WTC11 (cell line): ENCODE measurements around the gene CTDP1. TPM values are rescaled to one million over a fixed set of nuclear protein-coding genes. Genes with fewer than 3 reads are reported as not detected.
A peak's percentile ranks its signal among the peaks of the same experiment; 100 is the strongest.

ENCODE experiments used
- ATAC-seq: fragments of 200-7000 bp; cut with Tn5 transposase; 2 replicates; pipeline ENCODE4 v1.10.0; 2021; ENCODE audit warnings: mild to moderate bottlenecking, moderate library complexity
- CTCF ChIA-PET: fragments of 300-600 bp; sonication (Branson Sonifier 250); formaldehyde crosslinking; loops from one replicate; lab custom pipeline; 2021; ENCODE audit warnings: antibody characterized with exemption; lab: Charles Lee
- POLR2A ChIA-PET: fragments of 350-600 bp; sonication (Branson Sonifier 250); formaldehyde crosslinking; loops from one replicate; lab custom pipeline; 2021; ENCODE audit warnings: antibody characterized with exemption; lab: Charles Lee
- DNase-seq: peaks from one replicate; pipeline ENCODE4 v3.0.0; 2021; ENCODE audit warnings: low spot score
- H3K27ac Mint-ChIP-seq: 2 replicates; pipeline ENCODE4 v1.8.0; 2021; ENCODE audit warnings: mixed read lengths
- H3K27me3 Mint-ChIP-seq: 2 replicates; pipeline ENCODE4 v1.8.0; 2021; ENCODE audit warnings: low read depth, mild to moderate bottlenecking, moderate library complexity, mixed read lengths
- H3K36me3 Mint-ChIP-seq: 2 replicates; pipeline ENCODE4 v1.8.0; 2021; ENCODE audit warnings: mixed read lengths
- H3K4me1 Mint-ChIP-seq: 2 replicates; pipeline ENCODE4 v1.8.0; 2022; ENCODE audit warnings: mixed read lengths
- H3K4me3 Mint-ChIP-seq: 2 replicates; pipeline ENCODE4 v1.8.0; 2021; ENCODE audit warnings: mild to moderate bottlenecking, moderate library complexity, mixed read lengths
- H3K9me3 Mint-ChIP-seq: 2 replicates; pipeline ENCODE4 v1.8.0; 2021; ENCODE audit warnings: mixed read lengths
- AFF4 ChIP-seq: sonication (generic); formaldehyde crosslinking; IDR thresholded peaks from 2 replicates; pipeline ENCODE4 v1.8.1; 2023; ENCODE audit warnings: mild to moderate bottlenecking, missing genetic modification reagents, borderline replicate concordance
- ATF1 ChIP-seq: sonication (generic); formaldehyde crosslinking; IDR thresholded peaks from 2 replicates; pipeline ENCODE4 v1.8.1; 2023; ENCODE audit warnings: mild to moderate bottlenecking, moderate library complexity, missing genetic modification reagents
- ATF2 ChIP-seq: sonication (generic); formaldehyde crosslinking; IDR thresholded peaks from 2 replicates; pipeline ENCODE4 v1.8.1; 2022; ENCODE audit warnings: low read depth, missing genetic modification reagents, borderline replicate concordance
- CREB1 ChIP-seq: sonication (generic); formaldehyde crosslinking; IDR thresholded peaks from 2 replicates; pipeline ENCODE4 v1.8.0; 2023; ENCODE audit warnings: mild to moderate bottlenecking, missing genetic modification reagents
- EMX1 ChIP-seq: fragments of 250-450 bp; sonication (Bioruptor Pico); IDR thresholded peaks from 2 replicates; pipeline ENCODE4 v1.8.0; 2021; ENCODE audit warnings: mild to moderate bottlenecking
- FOXK1 ChIP-seq: sonication (generic); formaldehyde crosslinking; IDR thresholded peaks from 2 replicates; pipeline ENCODE4 v1.8.0; 2022; ENCODE audit warnings: mild to moderate bottlenecking, moderate library complexity, missing genetic modification reagents
- FOXP1 ChIP-seq: sonication (generic); formaldehyde crosslinking; IDR thresholded peaks from 2 replicates; pipeline ENCODE4 v1.8.0; 2022; ENCODE audit warnings: missing genetic modification reagents, mild to moderate bottlenecking, moderate library complexity, borderline replicate concordance
- GTF2I ChIP-seq: fragments of 250-450 bp; sonication (Bioruptor Pico); conservative IDR thresholded peaks from 2 replicates; pipeline ENCODE4 v1.4.0; 2021; ENCODE audit warnings: mild to moderate bottlenecking
- HMGA2 ChIP-seq: fragments of 250-450 bp; sonication (Bioruptor Pico); IDR thresholded peaks from 2 replicates; pipeline ENCODE4 v1.4.0; 2021; ENCODE audit warnings: mild to moderate bottlenecking, moderate library complexity
- IRF1 ChIP-seq: sonication (generic); formaldehyde crosslinking; IDR thresholded peaks from 2 replicates; pipeline ENCODE4 v1.8.0; 2023; ENCODE audit warnings: missing genetic modification reagents
- NR2C2 ChIP-seq: sonication (generic); formaldehyde crosslinking; IDR thresholded peaks from 2 replicates; pipeline ENCODE4 v1.8.0; 2022; ENCODE audit warnings: mild to moderate bottlenecking, missing genetic modification reagents
- PRRX2 ChIP-seq: fragments of 250-450 bp; sonication (Bioruptor Pico); IDR thresholded peaks from 2 replicates; pipeline ENCODE4 v1.8.0; 2021; ENCODE audit warnings: mild to moderate bottlenecking
- SMAD3 ChIP-seq: sonication (generic); formaldehyde crosslinking; IDR thresholded peaks from 2 replicates; pipeline ENCODE4 v1.8.0; 2022; ENCODE audit warnings: missing genetic modification reagents, mild to moderate bottlenecking, borderline replicate concordance
- TEAD4 ChIP-seq: sonication (generic); formaldehyde crosslinking; IDR thresholded peaks from 2 replicates; pipeline ENCODE4 v1.8.0; 2022; ENCODE audit warnings: mild to moderate bottlenecking, missing genetic modification reagents
- ZBTB21 ChIP-seq: sonication (generic); formaldehyde crosslinking; IDR thresholded peaks from 2 replicates; pipeline ENCODE4 v1.8.1; 2023; ENCODE audit warnings: mild to moderate bottlenecking, missing genetic modification reagents, borderline replicate concordance
- ZNF121 ChIP-seq: sonication (generic); formaldehyde crosslinking; IDR thresholded peaks from 2 replicates; pipeline ENCODE4 v1.8.0; 2023; ENCODE audit warnings: missing genetic modification reagents
- ZNF232 ChIP-seq: sonication (generic); formaldehyde crosslinking; IDR thresholded peaks from 2 replicates; pipeline ENCODE4 v1.8.0; 2022; ENCODE audit warnings: mild to moderate bottlenecking, missing genetic modification reagents
- ZNF281 ChIP-seq: sonication (generic); formaldehyde crosslinking; IDR thresholded peaks from 2 replicates; pipeline ENCODE4 v1.8.0; 2023; ENCODE audit warnings: mild to moderate bottlenecking, missing genetic modification reagents
- ZNF416 ChIP-seq: fragments of 250-450 bp; sonication (Bioruptor Pico); IDR thresholded peaks from 2 replicates; pipeline ENCODE4 v1.9.0; 2021; ENCODE audit warnings: mild to moderate bottlenecking, inconsistent platforms
- ZNF423 ChIP-seq: fragments of 250-450 bp; sonication (Bioruptor Pico); IDR thresholded peaks from 2 replicates; pipeline ENCODE4 v2.1.2; 2022; ENCODE audit warnings: mild to moderate bottlenecking, moderate library complexity
- ZNF512 ChIP-seq: sonication (generic); formaldehyde crosslinking; IDR thresholded peaks from 2 replicates; pipeline ENCODE4 v1.8.1; 2022; ENCODE audit warnings: missing genetic modification reagents, borderline replicate concordance
- ZSCAN18 ChIP-seq: fragments of 250-450 bp; sonication (Bioruptor Pico); IDR thresholded peaks from 2 replicates; pipeline ENCODE4 v2.1.2; 2022; ENCODE audit warnings: mild to moderate bottlenecking, moderate library complexity
- total RNA-seq: library from RNA; stranded (reverse); gene quantifications from 3 replicates; pipeline ENCODE4 v1.2.3, GENCODE V29; 2021

CTDP1 gene
- total RNA-seq, 1 experiment from 2014 or later: 39.7 TPM

GRCh38 chr18:79639072-79639829 is 40.4 kb upstream of the CTDP1 start:
- H3K27me3 Mint-ChIP-seq: peaks cover 14% of the 10 kb centered on the region
- no peaks in the 10 kb centered on the region for H3K4me1 Mint-ChIP-seq
- ATAC-seq: no peak
- DNase-seq: no peak
- TF ChIP-seq ZSCAN18 (CRISPR knock-in tag) (no peak), ZNF512 (no peak), ZNF423 (CRISPR knock-in tag) (no peak), AFF4 (CRISPR knock-in tag) (no peak), ZNF121 (no peak), TEAD4 (CRISPR knock-in tag) (no peak), FOXK1 (CRISPR knock-in tag) (no peak), CREB1 (CRISPR knock-in tag) (no peak), EMX1 (CRISPR knock-in tag) (no peak), HMGA2 (CRISPR knock-in tag) (no peak), ATF1 (no peak)
- no peak overlapping the region for H3K4me3 Mint-ChIP-seq
- ChIA-PET CTCF (interaction anchor here (2.2 kb wide), 2 partner anchors 258 to 260 kb away, joined by 8 to 13 read pairs; no protein-coding TSS in a partner anchor), POLR2A (no interaction called here)
- H3K36me3 Mint-ChIP-seq: 0 out of 2 replicates have a peak, but pooled peaks cover 3% of the 10 kb centered on the region
- no peaks in the 10 kb centered on the region for H3K9me3 Mint-ChIP-seq
- H3K27ac Mint-ChIP-seq: 0 out of 2 replicates have a peak overlapping the region, but pooled peaks have one; percentile 32

GRCh38 chr18:79640064-79640672 is 39.4 kb upstream of the CTDP1 start:
- no peak overlapping the region for H3K27ac Mint-ChIP-seq
- DNase-seq: no peak
- CTCF ChIA-PET: no interaction called here
- no peaks in the 10 kb centered on the region for H3K36me3 Mint-ChIP-seq
- no peaks in the 10 kb centered on the region for H3K9me3 Mint-ChIP-seq
- H3K4me3 Mint-ChIP-seq: no peak overlapping the region
- H3K4me1 Mint-ChIP-seq: no peaks in the 10 kb centered on the region
- POLR2A ChIA-PET: no interaction called here
- peaks cover 14% of the 10 kb centered on the region for H3K27me3 Mint-ChIP-seq
- ATAC-seq: no peak
- TF ChIP-seq NR2C2 (CRISPR knock-in tag) (no peak), FOXP1 (CRISPR knock-in tag) (no peak), GTF2I (CRISPR knock-in tag) (no peak), IRF1 (CRISPR knock-in tag) (no peak), ZBTB21 (CRISPR knock-in tag) (no peak), ATF2 (CRISPR knock-in tag) (no peak), ZNF121 (no peak), SMAD3 (CRISPR knock-in tag) (no peak), ZNF416 (CRISPR knock-in tag) (no peak), ZNF232 (CRISPR knock-in tag) (no peak), PRRX2 (CRISPR knock-in tag) (no peak), FOXK1 (CRISPR knock-in tag) (no peak), ZNF281 (no peak)
